Ramos (cell line): Measurements from ENCODE around the gene HMGCLL1.

Experiments
- in situ Hi-C: fragments of 300-500 bp; cut with MboI; formaldehyde crosslinking; loops from one replicate; pipeline ENCODE4 v1.14.3; 2022; ENCODE audit warnings: low sequenced_read_pairs; ENCODE audit not compliant: unreplicated experiment

The HMGCLL1 gene

DNA sequence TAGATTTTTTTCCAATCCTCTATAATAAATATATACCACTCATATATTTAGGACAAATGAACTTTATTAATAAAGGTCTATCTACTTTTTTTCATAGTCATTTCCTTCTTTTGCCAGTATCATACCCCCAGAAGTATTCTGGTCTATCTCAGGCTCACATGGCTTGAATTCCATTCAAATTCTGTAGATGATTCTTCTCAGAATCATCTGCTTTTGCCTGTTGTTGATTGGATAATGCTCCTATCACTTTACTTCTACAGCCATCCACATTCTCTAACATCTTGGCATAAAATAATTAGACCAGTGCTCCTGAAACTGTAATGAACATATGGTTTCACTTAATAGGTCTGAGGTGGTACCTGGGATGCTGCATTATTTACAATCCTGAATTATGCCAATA is 130.5 kb downstream of the HMGCLL1 start:
- in situ Hi-C loops, result no loop called here

DNA sequence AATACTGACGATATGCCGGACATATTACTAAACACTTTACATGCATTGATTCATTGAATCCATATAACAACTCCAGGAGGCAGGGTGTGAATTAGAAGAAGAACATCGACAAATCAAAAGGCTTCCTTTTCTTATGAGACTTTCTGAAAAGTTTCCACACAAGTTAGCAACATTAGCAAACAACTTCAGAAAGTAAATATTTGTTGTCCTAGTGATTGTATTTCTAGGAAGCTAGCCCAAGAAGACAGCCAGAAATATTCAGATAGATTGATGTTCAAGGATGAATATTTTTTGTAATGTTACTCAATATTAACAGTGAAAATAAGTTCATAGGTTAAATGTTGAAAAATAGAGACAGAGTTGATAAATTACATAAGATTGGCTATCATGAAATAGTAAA is 131.1 kb downstream of the HMGCLL1 start:
- in situ Hi-C loops, result no loop called here

DNA sequence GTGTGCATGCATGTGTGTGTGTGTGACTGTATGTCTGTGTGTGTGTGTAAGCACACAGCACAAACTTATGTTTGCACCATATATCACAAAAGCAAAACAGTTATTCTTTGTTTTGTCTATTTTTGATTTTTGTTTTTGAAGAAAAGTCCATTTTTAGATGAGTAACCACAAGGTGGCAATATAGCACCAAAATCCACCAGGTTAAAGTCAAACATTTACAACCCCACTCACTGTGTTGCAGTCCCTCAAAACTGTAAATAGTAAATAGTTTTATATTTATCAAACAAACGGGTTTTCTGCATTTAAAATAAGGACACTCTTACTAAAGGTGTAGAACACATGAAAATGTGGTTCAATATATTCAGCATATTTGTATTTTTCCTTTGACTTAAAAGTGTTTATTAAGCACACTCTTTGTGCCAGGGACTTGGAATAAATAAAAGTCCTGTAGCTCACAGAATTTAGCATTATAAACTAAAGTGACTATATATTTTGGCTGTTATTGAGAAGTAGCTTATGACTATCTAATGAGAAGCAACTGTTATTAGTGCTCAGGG is 133.3 kb downstream of the HMGCLL1 start:
- in situ Hi-C loops, result no loop called here

DNA sequence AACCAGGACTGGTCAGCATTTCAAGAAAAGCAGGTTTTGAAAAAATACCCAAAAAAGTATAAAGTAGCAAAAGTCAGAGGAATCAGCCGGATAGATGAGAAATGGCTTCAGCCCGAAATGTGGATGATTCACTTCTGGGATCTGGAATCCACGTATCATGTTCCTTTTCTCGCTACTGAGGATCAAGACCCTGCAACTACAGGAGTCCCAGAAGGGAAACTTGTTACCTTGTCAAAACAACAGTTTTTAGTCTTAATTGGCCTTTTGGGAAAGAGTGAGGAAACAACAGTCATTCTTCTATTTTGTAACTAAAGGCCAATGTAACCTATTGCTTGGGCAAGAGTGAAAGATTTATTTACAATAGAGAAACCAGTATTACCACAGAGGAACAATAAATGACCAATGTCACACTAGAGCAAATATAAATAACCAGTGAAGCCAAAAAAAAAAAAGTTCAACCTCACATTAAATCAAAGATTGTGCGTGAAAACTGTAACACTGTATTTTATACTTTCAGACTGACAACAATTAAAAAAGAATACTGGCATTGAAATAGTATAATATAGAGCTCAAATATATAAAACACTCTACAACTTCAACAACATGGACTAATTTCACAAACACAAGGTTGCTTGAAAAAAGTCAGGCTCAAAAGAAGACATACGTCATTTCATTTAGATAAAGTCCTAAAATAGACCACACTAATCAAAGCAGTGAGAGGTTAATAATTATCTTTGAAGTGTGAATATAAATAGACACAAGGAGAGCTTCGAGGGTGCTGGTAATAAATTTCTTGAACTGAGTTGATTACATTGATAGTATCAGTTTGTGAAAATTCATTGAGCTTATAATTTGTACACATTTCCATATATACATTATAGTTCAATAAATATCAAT is 135.5 kb downstream of the HMGCLL1 start:
- in situ Hi-C loops, result no loop called here

DNA sequence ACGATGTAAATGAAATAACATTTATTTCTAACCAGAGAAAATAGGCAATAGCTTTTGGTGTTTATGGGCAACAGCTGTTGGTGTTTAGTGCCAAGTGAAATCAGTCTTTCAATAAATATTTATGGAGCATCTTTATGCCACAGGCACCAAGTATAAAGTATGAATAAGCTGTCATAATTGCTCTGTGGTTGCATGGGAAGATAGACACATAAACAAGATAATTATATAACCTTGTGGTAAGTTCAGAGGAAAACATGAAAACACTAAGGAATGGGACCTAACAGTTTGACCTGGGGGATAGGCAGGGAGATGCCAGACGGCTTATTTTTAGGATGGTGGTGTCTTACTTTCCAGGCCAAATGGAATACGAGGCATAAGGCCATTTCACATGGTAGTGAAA is 140.8 kb downstream of the HMGCLL1 start:
- in situ Hi-C loops, result no loop called here

DNA sequence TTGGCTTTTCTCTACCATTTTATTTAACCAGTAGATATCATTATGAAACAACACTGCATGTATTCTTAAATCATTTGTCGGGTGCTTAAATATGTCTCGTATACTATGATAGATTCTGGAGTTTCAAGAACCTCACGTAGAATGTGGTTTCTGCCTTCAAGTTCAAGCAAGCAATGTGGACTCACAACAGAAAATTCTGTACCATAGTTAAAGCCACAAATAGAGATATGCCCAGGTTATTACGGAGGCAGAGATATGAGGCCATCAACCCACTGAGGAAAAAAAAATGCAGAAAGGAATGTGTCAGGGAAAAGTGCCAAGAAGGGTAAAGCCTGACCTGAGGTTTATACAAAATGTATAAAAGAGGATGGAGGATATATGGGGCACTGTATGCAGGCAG is 141.9 kb downstream of the HMGCLL1 start:
- in situ Hi-C loops, result no loop called here

DNA sequence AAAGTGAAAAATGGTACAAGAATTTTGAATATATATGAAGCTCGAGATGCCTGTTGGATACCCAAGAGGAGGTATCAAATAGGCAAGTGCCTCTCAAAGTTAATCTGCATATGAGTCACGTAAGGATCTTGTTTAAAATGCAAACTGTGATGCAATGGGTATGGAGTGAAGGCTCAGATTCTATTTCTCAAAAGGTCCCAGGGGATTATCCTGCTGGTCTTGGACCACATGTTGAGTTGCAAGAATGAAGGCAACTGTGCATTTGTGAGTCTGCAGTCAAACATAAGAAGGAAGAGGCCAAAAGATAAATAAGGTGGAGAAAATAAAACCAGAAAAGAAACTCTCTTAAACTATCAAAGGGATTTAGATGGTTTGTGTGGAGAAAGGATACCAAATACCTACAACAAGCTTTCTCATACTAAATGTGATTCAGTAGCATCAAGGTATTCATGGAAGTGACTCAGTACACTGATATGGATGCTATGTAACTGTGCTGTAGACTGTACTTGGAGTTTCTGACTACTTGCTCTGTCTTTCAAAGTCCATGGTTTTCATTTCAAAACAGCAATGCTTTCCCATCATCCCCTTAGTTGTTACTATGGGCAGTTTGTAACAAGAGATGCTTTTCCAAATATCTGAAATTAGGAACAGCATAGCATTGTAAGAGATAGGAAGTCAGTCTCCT is 145.4 kb downstream of the HMGCLL1 start:
- in situ Hi-C loops, result no loop called here

DNA sequence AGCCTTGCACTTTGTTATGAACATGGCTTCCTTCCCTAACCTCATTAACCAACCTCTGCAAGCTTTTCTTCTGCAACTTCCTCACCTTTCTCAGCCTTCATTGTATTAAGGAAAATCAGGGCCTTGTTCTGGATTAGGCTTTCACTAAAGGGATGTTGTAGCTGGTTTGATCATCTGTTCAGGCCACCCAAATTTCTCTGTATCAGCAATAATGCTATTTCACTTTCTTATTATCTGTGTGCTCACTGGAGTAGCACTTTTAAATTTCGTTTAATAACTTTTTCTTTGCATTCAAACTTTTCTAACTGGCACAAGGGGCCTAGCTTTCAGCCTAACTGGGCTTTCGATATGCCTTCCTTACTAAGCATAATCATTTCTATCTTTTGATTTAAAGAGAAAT is 155.1 kb downstream of the HMGCLL1 start:
- in situ Hi-C loops, result no loop called here

DNA sequence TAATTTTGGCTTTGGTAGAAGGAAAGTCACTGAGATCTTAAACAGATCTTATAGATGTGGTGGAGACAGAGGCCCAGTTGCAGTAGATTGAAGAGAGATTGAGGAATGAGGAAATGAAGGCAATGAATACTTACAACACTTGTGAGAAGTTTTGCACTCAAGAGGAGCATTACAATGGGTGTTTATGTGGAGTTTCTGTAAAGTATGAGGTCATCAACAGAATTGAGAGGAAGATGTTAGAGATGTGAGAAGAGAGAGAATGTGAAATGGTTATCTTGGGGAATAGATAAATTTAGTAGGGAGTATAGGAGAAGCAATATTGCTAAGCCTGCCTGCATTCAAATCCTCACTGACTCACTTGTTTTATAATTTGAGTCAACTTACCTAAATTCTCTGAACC is 168.3 kb downstream of the HMGCLL1 start:
- in situ Hi-C loops, result no loop called here

DNA sequence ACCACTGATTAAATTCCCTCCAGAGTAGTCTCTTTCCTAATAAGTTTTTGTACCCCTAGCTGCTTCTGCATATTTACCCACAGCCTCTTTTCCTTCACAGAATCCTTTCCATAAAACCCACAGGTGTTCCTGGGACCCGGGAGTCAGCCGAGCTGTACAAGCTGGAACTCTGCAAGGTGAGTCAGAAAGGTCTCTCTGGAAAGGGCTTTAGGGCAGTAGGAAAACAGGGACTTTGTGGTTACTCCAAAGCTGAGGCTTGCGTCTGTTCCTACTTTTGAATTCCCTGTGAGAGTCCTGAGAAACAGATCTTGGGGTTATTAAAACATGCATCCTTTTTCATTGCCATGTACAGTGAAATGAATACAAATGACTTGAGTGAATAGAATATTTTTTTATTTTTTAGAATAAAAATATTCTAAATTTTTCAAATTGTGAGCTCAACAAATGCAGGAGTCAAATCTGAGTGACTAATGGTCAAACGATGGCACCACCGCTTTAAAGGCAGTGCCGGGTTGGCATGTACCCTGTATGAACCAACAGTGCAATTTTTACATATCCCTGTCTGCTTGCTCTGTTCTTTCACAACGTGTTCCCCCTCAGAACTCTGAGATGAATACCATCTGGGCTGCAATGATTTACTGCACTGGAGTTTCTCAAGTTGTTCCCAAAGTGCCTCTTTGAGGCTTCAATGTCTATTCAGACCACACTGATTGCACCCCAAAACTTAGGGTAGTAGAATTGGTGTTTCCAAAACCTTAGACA is 173.3 kb downstream of the HMGCLL1 start:
- in situ Hi-C loops, result no loop called here

DNA sequence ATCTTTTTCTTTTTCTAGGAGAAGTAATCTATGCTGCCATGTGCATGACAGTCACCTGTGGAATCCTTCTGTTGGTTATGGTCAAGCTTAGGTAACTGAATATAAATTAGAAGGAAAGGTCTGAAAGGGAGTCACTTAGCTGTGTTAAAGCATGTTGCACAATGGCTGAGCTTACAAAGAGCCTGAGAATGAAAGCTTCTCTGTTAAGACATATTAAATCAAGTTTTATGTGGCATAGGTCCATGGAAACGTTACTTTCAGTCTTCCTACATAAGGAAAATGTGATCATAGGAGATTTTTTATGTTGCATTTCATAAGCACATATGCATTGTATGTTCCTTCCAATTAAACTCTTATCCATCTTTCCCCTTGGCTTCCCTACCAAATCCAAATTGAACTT is 179.6 kb downstream of the HMGCLL1 start:
- in situ Hi-C loops, result no loop called here

DNA sequence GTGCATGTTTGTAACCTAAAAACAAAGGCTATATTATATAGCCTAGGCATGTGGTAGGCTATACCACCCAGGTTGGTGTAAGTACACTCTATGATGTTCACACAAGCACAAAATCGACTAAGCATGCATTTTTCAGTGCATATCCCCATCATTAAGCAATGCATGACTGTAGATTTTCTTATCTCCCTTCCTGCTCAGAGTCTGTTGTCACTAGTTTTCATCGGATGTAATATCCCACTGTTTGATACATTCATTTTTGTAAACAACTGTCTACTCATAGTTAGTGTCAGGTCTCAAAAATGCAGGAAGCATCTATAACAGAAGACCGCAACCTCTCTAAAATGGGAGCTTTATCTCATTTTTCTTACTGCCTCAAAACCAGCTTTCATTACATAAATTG is 181.0 kb downstream of the HMGCLL1 start:
- in situ Hi-C loops, result no loop called here

DNA sequence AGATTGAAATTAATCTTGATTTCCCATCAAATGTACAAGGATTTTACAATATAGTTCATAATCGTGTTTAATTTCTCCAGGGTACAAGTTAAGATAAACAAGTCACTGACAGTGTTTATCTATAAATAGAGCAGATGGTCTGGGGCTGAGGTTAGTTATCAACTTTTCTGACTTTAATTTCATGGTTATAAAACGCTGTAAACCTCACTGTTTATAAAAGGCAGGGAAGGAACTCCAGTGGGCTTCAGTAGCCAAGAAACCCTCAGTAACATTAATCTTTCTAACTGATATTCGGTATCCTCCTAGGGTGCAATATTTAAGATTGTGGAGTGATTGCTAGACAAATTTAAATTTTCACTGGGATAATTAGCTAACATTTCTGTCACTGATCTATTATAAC is 183.1 kb downstream of the HMGCLL1 start:
- in situ Hi-C loops, result no loop called here

DNA sequence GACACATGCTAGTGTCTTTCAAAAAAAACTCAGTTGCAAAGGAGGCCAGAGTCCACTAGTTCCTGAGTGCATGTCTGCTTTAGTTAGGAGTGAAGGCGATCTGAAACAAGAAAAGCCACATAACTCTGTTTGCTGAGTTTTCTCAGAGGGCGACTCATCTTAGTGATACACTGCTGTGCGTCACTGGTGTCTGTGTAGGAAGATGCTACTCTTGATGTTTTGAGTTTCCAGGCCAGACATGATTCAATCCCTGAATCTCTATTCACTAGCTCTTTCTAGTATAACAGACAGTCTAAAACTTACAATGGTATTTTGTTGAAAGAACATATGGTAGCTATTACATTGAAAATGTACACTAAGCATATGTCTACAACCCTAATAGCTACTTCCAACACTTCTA is 190.8 kb downstream of the HMGCLL1 start:
- in situ Hi-C loops, result no loop called here
